GM12878 (cell line): ENCODE measurements around the gene SEMA4C. TPM values are rescaled to one million over a fixed set of nuclear protein-coding genes. Genes with fewer than 3 reads are reported as not detected.

ENCODE experiments used
- ATAC-seq: fragments of 200-7000 bp; cut with Tn5 transposase; 3 replicates; pipeline ENCODE4 v1.9.1; 2020; ENCODE audit warnings: mild to moderate bottlenecking, moderate library complexity
- BruUV-seq: library from RNA; stranded (reverse); fragments of 400-500 nt; replicated peaks from 2 replicates; lab custom pipeline; 2021; lab: Mats Ljungman, UMichigan
- CTCF ChIA-PET: fragments of 300-600 bp; sonication (Branson Sonifier 250); formaldehyde crosslinking; extraction: SDS; loops from one replicate; lab custom pipeline; 2021; ENCODE audit warnings: inconsistent platforms; lab: Yijun Ruan, JAX
- POLR2A ChIA-PET: fragments of 350-600 bp; formaldehyde crosslinking; extraction: SDS; loops from one replicate; lab custom pipeline; 2021; ENCODE audit warnings: inconsistent platforms; lab: Charles Lee
- RAD21 ChIA-PET: fragments of 300-600 bp; sonication (Branson Sonifier 250); formaldehyde crosslinking; loops from one replicate; lab custom pipeline; 2023; ENCODE audit warnings: antibody characterized with exemption; ENCODE audit not compliant: unreplicated experiment; lab: Charles Lee
- SMC1A ChIA-PET: fragments of 300-600 bp; sonication (Branson Sonifier 250); formaldehyde crosslinking; loops from one replicate; lab custom pipeline; 2023; ENCODE audit not compliant: unreplicated experiment, uncharacterized antibody; lab: Charles Lee
- DNase-seq: peaks from one replicate; pipeline ENCODE4 v3.0.0-alpha.2; 2011; ENCODE audit warnings: low read depth, low spot score
- FAIRE-seq: peaks from 3 replicates; lab custom pipeline; 2011; peaks lifted over from hg19 to GRCh38; lab: Jason Lieb, UNC
- H2AFZ ChIP-seq: 2 replicates; pipeline ENCODE4 v1.6.0; 2011; ENCODE audit warnings: low read depth, low read length, control low read depth; ENCODE audit not compliant: control insufficient read depth
- H3K27ac ChIP-seq: 2 replicates; pipeline ENCODE4 v1.5.1; 2011; ENCODE audit warnings: control low read depth; ENCODE audit not compliant: control insufficient read depth, insufficient read depth
- H3K27me3 ChIP-seq, 2 experiments: replicated peaks in 1 of 2; 2 replicates each; pipeline versions ENCODE4 v1.6.0 to v1.6.1; 2011; ENCODE audit warnings: low read length in 1 of 2; ENCODE audit not compliant: control insufficient read depth in 2 of 2, insufficient read depth in 2 of 2
- H3K36me3 ChIP-seq, 2 experiments: 2 replicates each; pipeline ENCODE4 v1.5.1; 2011; ENCODE audit warnings: low read length in 1 of 2; ENCODE audit not compliant: control insufficient read depth in 2 of 2, insufficient read depth in 2 of 2
- H3K4me1 ChIP-seq: 2 replicates; pipeline ENCODE4 v1.6.1; 2011; ENCODE audit warnings: mild to moderate bottlenecking, low read length, moderate library complexity, mixed read lengths; ENCODE audit not compliant: control insufficient read depth, insufficient read depth
- H3K4me2 ChIP-seq: 2 replicates; pipeline ENCODE4 v1.6.0; 2011; ENCODE audit warnings: control low read depth; ENCODE audit not compliant: control insufficient read depth, insufficient read depth
- H3K4me3 ChIP-seq: fragments of 200-600 bp; sonication (generic); 2 replicates; pipeline ENCODE4 v1.5.1; 2016
- H3K79me2 ChIP-seq: 2 replicates; pipeline ENCODE4 v1.6.0; 2011; ENCODE audit warnings: low read length; ENCODE audit not compliant: control insufficient read depth, insufficient read depth
- H3K9ac ChIP-seq: 2 replicates; pipeline ENCODE4 v1.8.0; 2011; ENCODE audit warnings: low read length, control low read depth, mixed read lengths; ENCODE audit not compliant: control insufficient read depth, insufficient read depth
- H3K9me3 ChIP-seq: replicated peaks from 3 replicates; pipeline ENCODE4 v1.5.1; 2011; ENCODE audit warnings: mild to moderate bottlenecking, low read length; ENCODE audit not compliant: control insufficient read depth, insufficient read depth
- H4K20me1 ChIP-seq: 2 replicates; pipeline ENCODE4 v1.6.0; 2011; ENCODE audit not compliant: control insufficient read depth, insufficient read depth
- E4F1 ChIP-seq: fragments of 450-650 bp; IDR thresholded peaks from 2 replicates; pipeline ENCODE4 v1.6.1; 2018; ENCODE audit warnings: borderline replicate concordance, mild to moderate bottlenecking; ENCODE audit not compliant: partially characterized antibody
- FOS ChIP-seq: IDR thresholded peaks from 3 replicates; pipeline ENCODE4 v1.6.1; 2011; ENCODE audit warnings: borderline replicate concordance; ENCODE audit not compliant: insufficient read length; ENCODE audit errors: extremely low read depth
- HCFC1 ChIP-seq: fragments of 150-350 bp; IDR thresholded peaks from 2 replicates; pipeline ENCODE4 v1.6.1; 2014; ENCODE audit warnings: low read length
- KDM1A ChIP-seq: fragments of 200-600 bp; sonication (generic); IDR thresholded peaks from 2 replicates; pipeline ENCODE4 v1.6.1; 2016; ENCODE audit warnings: borderline replicate concordance
- MYB ChIP-seq: fragments of 150-350 bp; IDR thresholded peaks from 2 replicates; pipeline ENCODE4 v1.6.1; 2014; ENCODE audit warnings: mild to moderate bottlenecking, low read depth, low read length, borderline replicate concordance
- RELB ChIP-seq: fragments of 450-650 bp; IDR thresholded peaks from 2 replicates; pipeline ENCODE4 v1.6.1; 2017; ENCODE audit warnings: low read depth, mild to moderate bottlenecking, moderate library complexity
- RFX5 ChIP-seq: IDR thresholded peaks from 2 replicates; pipeline ENCODE4 v1.6.1; 2011; ENCODE audit warnings: low read depth, low read length, improper control_type of control experiment
- WGBS: methylation state at CpG from one replicate; pipeline ENCODE4 v1.1.6; 2016; ENCODE audit warnings: low lambda C conversion rate; ENCODE audit not compliant: insufficient replicate concordance, insufficient coverage; ENCODE audit errors: missing lambda C conversion rate; 5-methylcytosine and 5-hydroxymethylcytosine counted together
- in situ Hi-C: fragments of 300-500 bp; cut with MboI; formaldehyde crosslinking; loops from 9 replicates; pipeline ENCODE4 v1.14.3; 2018; ENCODE audit warnings: mixed read lengths
- intact Hi-C: fragments of 100-400 bp; cut with micrococcal nuclease; formaldehyde crosslinking; loops from one replicate; pipeline ENCODE4 v1.14.2; 2022; ENCODE audit not compliant: unreplicated experiment
- polyA plus RNA-seq, 11 experiments: library from polyadenylated mRNA; depleted of rRNA in 4 of 11; unstranded in 6 of 11; stranded (reverse) in 5 of 11; fragments of >200 nt; fragmentation: Nextera tagmentation in 4 of 11; fragmentation: Illumina TruSeq in 1 of 11; extraction: Ambion mirVana in 4 of 11; extraction: Trizol in 1 of 11; gene quantifications; 1 replicate in 1 of 11; 2 replicates in 10 of 11; pipeline versions ENCODE4 v1.2.1 to v1.2.3, GENCODE V29; 2011 to 2016; ENCODE audit warnings: inconsistent platforms in 2 of 11, missing spikeins in 2 of 11, low read depth in 1 of 11
- total RNA-seq, 4 experiments: library from RNA; depleted of rRNA in 3 of 4; stranded (reverse); fragments of >200 nt in 3 of 4; fragmentation: Illumina TruSeq in 1 of 4; extraction: Trizol in 1 of 4; gene quantifications; 2 replicates each; pipeline versions ENCODE4 v1.2.1 to v1.2.3, GENCODE V29; 2013 to 2021

The SEMA4C gene
- total and polyA plus RNA-seq, 10 of the 15 experiments (the other 5 are each of a cell fraction or from before 2014, with no cell fraction given) = 0.06 to 21.6 (median 6.8) TPM

- RAD21 ChIA-PET = no interaction called here
- FAIRE-seq = no peak
Observed at GRCh38 chr2:96865654-96866053, 4.2 kb downstream of the SEMA4C start.

More at GRCh38 chr2:96865654-96866053, 4.2 kb downstream of the SEMA4C start:
- no peak overlapping the region for H3K4me2 ChIP-seq
- no peak for TF ChIP-seq KDM1A
- TF ChIP-seq RFX5 = no peak
- TF ChIP-seq MYB = no peak
- no peak for TF ChIP-seq RELB
- TF ChIP-seq E4F1 = no peak
- TF ChIP-seq HCFC1 = no peak
- no peak for TF ChIP-seq FOS
- H3K4me3 ChIP-seq = no peak overlapping the region
- SMC1A ChIA-PET = no interaction called here
- peaks cover 38% of the 10 kb centered on the region for H3K79me2 ChIP-seq
- no peaks in the 10 kb centered on the region; a peak in 1 of 4 replicates for H3K27me3 ChIP-seq
- DNase-seq (no peak), ATAC-seq (no peak)
- in situ Hi-C loops (no loop called here), intact Hi-C loops (loop anchor here (5.0 kb wide), 1 partner anchor 228 kb away; the partner anchor contains the start of gene KANSL3)
- CTCF ChIA-PET = no interaction called here
- BruUV-seq = no TSS peak
- H3K27ac ChIP-seq = no peak overlapping the region
- H3K9me3 ChIP-seq = no peaks in the 10 kb centered on the region
- 84% methylated on average over 16 of the region's 16 CpGs for WGBS
- POLR2A ChIA-PET = interaction anchor here (3.6 kb wide), 1 partner anchor 8 kb away, joined by 30 read pairs; the partner anchor contains the start of gene ANKRD39
- no peaks in the 10 kb centered on the region for H4K20me1 ChIP-seq
- no peak overlapping the region for H2AFZ ChIP-seq
- H3K4me1 ChIP-seq = peaks cover 12% of the 10 kb centered on the region
- no peak overlapping the region for H3K9ac ChIP-seq
- peaks cover 11 to 28% of the 10 kb centered on the region in 2 experiments; a peak in 3 of 4 replicates for H3K36me3 ChIP-seq
